Measurements from ENCODE around the gene RD3L.

- TF ChIP-seq, protein P1, sequence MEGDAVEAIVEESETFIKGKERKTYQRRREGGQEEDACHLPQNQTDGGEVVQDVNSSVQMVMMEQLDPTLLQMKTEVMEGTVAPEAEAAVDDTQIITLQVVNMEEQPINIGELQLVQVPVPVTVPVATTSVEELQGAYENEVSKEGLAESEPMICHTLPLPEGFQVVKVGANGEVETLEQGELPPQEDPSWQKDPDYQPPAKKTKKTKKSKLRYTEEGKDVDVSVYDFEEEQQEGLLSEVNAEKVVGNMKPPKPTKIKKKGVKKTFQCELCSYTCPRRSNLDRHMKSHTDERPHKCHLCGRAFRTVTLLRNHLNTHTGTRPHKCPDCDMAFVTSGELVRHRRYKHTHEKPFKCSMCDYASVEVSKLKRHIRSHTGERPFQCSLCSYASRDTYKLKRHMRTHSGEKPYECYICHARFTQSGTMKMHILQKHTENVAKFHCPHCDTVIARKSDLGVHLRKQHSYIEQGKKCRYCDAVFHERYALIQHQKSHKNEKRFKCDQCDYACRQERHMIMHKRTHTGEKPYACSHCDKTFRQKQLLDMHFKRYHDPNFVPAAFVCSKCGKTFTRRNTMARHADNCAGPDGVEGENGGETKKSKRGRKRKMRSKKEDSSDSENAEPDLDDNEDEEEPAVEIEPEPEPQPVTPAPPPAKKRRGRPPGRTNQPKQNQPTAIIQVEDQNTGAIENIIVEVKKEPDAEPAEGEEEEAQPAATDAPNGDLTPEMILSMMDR (IDR thresholded peaks at IDR 0.05), result no peak
- no peak for TF ChIP-seq POLR2A (IDR thresholded peaks at IDR 0.05)
These were observed 41.9 kb upstream of the RD3L start for GRCh38 chr14:103984196-103984595.

Measured in heart left ventricle (tissue), 13 donors.